Neural progenitor cell (in vitro differentiated cells): ENCODE data around the gene PTPRC.

Experiments used
- EZH2 ChIP-seq: fragments of 200-600 bp; sonication (generic); IDR thresholded peaks from 2 replicates; pipeline ENCODE4 v1.6.1; 2017; ENCODE audit warnings: antibody characterized with exemption, mild to moderate bottlenecking, moderate library complexity
- TF ChIP-seq, protein P1 (sequence below): fragments of 200-600 bp; sonication (generic); IDR thresholded peaks from 2 replicates; pipeline ENCODE4 v1.5.1; 2017; ENCODE audit warnings: antibody characterized with exemption, mild to moderate bottlenecking

DNA sequence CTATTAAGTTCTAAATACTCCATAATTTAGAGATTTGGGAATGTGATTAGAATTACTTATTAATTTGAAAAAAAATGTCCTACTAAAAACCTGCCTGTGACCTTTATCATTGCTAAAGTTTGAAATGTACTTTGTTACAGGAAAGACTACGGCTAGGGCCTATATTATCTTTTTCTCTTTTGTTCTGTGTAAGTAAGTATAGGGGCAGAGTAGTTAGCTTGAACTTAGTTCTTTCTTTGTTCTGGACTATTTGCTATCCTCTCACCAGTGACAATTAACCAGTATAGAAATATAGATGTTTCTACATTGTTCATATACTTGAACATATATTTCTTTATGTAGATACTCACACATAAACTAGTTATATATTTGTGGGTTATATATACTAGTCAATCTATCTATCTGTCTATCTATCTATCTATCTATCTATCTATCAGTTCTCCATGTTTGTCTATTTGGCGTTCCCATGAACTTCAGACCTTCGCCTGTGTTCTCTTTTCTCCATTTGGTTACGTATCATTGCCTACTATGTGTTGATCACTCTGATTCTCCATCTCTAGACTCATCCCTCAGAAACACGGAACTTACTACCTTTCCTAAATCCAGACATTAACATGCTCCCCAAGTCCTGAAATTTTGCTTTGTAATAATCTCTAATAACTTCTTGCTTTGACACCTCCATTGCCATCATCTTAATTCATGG lies 3.3 kb downstream of the PTPRC start:
- no peak for TF ChIP-seq EZH2
- TF ChIP-seq, protein P1, sequence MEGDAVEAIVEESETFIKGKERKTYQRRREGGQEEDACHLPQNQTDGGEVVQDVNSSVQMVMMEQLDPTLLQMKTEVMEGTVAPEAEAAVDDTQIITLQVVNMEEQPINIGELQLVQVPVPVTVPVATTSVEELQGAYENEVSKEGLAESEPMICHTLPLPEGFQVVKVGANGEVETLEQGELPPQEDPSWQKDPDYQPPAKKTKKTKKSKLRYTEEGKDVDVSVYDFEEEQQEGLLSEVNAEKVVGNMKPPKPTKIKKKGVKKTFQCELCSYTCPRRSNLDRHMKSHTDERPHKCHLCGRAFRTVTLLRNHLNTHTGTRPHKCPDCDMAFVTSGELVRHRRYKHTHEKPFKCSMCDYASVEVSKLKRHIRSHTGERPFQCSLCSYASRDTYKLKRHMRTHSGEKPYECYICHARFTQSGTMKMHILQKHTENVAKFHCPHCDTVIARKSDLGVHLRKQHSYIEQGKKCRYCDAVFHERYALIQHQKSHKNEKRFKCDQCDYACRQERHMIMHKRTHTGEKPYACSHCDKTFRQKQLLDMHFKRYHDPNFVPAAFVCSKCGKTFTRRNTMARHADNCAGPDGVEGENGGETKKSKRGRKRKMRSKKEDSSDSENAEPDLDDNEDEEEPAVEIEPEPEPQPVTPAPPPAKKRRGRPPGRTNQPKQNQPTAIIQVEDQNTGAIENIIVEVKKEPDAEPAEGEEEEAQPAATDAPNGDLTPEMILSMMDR: no peak
